HUDEP-2 (cell line): ENCODE results near the gene PLPP7.

Source experiments
- DNase-seq, 76 experiments: peaks; one replicate each; lab custom pipeline; 2025; ENCODE audit not compliant: unreplicated experiment in 76 of 76; lab: John Stamatoyannopoulos, UW

Gene PLPP7

DNA sequence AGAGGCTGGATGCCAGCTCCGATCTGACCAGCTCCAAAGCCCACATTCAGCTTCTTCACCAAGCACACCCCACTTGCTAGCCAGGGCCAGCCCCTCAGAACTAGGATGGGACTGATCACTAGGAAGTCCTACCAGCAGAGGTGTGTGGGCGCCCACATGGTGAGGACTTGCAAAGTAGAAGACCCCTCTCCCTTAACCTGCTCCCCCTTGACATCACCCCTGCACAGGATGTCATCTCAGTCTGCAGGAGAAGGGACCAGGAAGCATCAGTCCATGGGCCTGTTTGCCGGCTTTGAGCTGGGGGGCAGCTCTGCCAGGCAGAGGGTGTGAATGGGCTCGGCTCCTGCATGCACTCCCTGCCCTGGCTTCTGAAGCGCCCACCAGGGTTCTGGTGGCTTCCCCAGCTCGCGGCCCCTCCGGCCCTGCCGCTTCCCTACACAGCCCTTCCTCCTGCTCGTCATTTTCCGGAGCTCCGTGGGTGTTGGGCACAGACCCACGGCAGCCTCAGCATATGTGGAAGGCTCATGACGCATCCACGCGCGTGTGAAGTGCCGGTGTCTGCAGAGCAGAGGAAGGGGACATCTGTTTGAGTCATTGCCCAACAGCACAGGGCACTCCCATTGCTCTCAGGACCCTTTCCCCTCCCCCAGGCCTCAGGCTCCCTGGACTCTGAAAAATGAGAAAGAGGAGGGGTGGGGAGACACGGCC lies 9.5 kb upstream of the PLPP7 start:
- no peak for DNase-seq

DNA sequence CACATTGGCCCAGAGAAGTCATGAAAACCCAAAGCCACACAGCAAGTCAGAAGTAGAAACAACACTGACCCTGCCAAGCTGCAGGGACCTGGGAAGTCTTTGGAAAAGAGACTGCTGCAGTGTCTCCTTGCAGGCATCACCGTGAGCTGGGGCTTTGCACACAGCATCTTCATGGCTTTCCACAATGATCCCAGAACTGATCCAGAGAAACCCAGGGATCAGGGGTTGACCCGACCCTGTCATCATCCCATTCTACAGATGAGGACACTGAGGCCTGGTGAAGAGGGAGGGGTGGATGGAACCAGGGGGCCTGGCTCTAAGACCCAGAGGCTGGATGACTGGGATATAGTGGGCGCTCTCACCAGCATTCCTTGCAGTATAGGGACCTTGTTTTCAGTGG lies 8.9 kb upstream of the PLPP7 start:
- DNase-seq, result no peak

DNA sequence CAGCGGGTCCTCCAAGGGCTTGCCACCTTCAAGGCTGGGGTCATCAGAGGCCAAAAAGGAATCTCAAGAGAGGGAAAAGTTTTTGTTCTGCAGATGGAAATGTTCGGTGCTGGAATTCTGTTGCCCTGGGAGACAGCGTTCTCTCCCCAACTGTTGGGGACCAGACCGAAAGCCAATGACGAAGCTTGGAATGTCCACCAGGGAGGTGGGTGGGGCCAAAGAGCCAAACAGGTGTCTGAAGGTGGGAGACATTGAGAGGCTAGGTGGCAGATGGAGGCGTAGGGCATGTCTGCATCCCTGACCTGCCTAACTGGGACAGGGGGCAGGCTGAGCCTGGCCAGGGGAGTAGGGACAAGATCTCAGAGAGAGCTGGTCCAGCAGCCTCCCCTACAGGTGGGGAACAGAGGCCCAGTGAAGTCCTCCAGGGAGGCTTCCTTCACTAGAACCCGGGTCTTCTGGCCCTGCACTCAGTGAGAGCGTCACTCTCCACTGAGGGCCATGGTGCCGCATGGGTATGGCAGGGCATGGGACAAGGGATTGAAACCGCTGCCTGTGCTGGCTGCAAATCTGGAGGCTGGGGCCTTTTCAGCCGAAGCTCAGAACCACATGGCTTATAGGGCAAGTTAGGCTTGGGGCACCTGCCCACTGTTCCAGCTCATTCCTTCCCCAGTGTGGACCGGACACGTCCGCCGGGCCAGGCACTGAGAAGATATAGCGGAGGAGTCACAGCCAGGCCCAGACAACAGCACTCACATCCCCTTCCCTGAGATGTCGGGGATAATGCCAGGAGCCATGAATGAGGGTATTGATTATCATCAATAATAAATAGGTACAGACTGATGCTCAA lies 8.2 kb upstream of the PLPP7 start:
- DNase-seq, result no peak

DNA sequence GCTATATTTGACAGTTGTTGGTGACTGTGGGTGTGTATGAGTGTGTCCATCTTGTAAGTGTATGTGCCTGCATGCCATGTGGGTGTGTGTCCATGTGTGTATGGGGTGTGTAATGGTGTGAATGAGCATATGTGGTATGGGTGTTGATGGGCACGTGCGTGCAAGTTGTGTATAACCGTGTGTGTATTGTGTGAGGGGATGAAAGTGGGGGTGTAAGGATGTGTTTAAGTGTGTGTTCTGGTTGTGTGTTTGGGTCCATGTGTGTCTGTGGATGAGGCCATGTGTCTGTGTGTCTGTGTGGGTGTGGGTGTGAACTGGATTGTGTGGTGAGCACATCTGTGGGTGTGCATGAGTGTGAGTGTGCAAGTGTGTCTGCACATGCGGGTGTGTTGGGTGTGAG lies 7.3 kb upstream of the PLPP7 start:
- no peak for DNase-seq

DNA sequence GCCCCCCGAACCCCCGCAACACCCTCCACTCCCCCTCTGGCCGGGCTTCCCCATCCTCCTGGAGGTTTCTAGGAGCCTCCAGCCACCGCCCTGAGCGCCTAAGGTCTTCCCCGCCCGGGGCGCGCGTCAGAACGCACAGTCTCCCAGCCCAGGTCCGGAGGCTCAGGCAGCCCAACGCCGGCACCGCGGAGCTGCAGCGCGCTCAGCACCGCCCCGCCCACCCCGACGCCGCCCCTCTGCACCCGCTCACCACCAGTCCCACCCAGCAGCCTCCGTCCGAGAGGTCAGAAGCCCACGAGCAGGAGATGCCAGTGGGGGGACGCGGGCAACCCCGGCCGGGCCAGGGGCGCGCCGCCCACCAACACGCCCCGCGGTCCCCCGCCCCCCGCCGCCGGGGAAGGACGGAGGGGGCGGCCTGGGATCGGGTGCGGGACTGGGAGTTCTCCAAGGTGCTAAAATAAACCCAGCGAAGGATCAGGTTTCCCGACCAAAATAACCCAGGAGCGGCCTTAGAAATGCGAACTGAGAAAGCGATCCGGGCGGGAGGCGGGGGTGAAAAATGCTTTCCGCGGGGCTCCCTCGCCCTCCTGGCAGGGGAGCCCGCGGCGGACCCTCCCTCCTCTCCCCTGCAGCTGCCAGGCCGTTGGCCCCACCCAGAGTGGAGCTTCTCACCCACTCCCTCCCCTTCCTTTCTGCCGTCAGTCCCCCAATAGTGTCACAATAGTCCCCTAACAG lies 6.7 kb upstream of the PLPP7 start:
- DNase-seq, result no peak

DNA sequence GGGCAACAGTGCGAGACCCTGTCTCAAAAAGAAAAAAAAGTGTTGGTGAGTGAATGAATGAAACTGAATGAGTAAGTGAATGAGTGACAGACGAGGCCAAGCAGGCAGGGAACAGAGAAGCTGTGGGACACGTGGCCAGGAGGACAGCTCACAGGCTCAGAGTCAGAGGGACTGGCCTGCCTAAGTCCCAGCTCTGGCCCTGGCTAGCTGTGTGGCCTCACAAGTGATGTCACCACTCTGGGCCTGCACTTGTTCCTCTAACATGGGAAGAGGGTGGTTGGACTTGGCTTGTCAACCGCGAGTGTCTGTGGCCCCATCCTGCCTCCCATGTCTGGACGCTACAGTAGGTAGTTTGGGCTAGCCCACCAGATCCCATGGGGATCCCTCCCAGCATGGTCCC lies 4.7 kb upstream of the PLPP7 start:
- no peak for DNase-seq

DNA sequence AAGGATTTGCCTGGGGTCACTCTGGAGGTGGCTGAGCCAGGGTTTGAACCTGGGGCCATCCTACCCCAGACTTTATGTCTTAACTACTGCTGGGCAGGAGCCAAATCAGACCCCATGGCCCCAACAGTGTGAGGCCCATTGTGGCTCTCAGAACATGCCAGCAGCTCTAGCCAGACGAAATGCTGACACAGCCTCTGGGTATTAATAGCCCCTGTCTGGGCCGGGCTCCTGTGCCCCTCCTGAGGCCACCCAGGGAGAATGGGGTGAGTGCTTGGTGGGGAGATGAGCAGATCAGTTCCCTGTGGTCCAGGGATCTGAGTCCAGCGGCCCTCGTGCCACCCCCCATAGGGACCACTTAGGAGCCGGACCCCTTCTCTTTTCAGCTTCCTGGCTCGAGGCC lies 2.2 kb upstream of the PLPP7 start:
- DNase-seq, result no peak

DNA sequence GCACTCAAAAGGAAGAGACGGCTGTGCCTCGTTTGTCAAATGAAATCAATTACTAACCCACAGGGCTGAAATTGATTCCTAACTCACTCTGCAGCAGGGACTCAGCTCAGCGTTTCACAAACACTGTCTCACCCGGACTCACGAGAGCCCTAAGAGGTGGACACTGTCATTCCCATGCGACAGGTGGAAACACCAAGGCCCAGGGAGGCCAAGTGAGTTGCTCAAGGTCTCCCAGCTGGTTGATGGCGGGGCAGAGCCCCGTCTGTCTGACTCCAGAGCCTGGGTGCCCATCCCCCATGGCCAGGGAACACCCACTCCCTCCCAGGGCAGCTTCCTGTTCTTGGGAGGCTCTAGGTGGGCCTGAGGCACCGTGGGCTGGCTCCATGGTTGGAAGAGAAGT lies 1.3 kb upstream of the PLPP7 start:
- no peak for DNase-seq

DNA sequence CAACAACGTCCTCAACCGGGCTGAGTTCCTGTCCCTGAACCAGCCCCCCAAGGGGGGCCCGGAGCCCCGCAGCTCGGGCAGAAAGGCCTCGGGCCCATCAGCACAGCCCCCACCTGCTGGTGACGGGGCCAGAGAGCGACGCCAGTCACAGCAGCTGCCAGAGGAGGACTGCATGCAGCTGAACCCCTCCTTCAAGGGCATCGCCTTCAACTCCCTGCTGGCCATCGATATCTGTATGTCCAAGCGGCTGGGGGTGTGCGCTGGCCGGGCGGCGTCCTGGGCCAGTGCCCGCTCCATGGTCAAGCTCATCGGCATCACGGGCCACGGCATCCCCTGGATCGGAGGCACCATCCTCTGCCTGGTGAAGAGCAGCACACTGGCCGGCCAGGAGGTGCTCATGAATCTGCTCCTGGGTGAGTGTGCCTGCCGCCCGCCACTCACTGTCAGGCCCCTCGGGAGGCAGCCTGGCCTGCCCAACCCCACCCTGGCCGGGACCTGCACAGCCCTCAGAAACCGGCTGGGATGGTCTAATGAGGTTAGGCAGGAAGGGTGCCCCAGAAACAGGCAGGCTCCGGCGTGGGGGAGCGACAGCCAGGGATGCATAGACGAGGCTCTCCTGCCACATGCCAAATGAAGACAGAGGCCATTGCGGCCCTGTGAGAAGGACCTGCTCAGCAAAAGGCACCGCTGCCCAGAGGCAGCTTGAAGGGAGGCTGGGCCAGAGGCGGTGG lies 678 bp downstream of the PLPP7 start:
- no peak for DNase-seq

DNA sequence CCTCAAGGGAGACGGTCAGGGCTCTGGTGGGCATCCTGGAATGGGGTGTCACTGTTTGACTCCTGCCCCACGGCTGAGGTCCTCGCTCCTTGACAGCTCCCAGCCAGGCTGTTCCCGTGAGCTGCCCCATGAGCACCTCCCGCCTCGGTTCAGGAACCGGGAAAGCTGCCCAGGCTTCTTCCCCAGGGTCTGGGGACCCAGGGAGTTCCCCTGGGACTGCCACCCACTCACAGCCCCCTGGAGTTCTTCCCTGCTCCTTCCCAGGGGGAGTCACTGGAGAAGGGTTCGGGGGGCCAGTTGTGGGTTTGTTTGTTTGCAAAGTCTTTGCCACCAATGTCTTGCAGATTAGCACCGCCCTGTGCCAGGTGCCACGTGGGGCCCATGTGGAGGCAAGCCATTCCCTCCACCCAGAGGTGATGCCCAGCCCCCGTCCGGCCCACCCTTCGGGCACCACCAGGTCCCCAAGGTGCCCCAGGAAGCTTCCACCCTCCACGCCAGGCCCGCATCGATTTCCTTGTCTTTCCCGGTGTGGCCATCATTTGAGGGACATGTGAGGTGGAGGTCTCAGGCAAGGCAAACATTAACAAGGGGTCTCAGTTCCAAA lies 1.3 kb downstream of the PLPP7 start:
- no peak for DNase-seq

DNA sequence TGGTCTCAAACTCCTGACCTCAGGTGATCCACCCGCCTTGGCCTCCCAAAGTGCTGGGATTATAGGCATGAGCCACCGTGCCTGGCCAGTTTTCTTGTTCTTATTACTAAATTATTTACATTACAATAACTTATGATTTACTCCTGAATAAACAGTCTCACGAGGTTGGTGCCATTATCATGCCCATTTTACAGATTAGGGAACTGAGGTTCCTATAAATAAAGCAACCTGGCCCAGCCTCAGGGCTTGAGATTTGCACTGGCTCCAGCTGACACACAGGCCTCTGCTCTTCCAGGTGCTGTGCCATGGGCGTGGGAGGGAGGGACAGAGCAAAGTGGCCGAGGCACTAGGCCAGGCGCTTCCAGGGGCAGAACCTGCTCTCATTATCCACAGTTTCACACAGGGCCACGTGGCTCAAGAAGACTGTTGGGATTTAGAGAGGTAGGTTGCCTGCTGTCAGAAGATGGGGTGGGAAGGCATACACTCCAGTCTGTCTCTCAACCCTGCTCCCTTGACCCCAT lies 2.3 kb downstream of the PLPP7 start:
- DNase-seq, result no peak

DNA sequence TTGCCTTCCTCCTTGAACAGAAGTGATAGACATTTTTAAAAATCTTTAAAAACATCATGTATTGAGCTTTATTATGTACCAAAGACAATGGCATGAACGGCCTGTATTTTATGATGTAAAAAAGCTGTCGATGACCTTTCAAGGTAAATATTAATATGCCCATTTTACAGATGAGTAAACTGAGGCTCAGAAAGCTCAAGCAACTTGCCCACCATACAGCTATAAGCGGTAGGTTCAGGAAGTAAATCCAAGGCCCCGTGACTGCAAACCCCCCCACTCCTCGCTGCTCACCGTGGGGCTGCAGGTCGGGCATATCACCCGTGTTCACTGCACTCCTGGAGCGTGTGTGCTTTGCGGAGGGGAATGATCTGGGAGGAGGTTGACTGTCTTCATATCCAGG lies 3.4 kb downstream of the PLPP7 start:
- no peak for DNase-seq

DNA sequence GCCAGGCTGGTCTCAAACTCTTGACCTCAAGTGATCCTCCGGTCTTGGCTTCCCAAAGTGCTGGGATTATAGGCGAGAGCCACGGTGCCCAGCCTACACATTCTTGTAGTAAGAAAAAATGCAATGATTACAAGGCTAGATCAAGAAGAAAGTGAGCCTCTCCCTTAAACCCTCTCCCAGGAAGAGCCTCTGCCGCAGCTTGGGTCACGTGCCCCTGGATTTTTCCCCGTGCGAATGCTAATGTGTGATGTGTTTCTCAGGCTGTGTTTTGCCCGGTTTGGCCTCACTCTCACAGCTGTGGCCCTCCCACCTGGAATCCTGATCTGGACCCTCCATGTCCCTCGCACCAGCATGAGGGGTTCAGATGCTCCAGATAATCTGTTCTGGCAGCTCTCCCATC lies 6.9 kb downstream of the PLPP7 start:
- DNase-seq, result no peak

DNA sequence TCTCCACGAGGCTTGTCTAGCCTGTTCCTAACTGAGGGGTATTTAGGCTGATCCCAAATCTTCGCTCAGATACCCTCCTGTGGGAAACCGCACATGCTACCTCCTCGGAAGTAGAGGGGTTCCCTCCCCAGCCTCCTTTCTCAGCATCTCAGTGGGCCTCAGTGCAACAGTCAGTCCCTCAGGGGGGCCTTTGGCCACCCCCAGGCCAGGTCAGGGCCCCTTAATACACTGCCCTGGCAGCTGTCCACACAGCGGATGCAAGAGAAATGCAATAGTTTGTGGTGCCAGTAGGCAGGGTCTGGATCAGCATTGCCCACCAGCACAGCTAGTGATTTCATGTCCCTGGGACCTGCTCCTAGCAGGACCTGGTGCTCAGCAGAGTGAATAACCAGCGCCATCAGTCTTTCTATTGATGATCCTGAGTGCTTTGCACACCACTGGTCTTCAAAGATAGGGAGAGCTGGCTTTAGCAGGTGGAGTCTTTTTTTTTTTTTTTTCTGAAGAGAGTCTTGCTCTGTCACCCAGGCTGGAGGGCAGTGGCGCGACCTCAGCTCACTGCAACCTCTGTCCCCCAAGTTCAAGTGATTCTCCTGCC lies 7.5 kb downstream of the PLPP7 start:
- DNase-seq, result peak in 4 of 76 experiments; percentile 8 to 23 (median 12)

DNA sequence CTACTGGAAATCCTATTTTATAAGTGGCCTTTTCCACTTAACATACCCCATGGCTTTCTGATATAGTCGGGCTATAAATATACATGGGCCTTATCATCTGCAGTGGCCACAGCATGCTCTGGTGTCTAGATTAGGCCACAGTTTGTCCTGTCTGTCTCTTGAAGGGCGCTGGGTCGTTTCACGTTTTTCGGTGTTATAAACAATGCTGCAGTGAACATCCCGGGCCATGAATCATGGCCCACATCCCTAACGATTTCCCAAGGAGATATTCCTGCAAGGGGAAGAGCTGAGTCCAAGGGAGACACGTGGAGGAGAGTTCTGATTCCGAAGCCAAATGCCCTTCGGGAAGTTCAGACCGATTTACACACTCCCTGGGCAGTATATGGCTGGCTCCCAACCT lies 8.4 kb downstream of the PLPP7 start:
- peak in 3 of 76 experiments; percentile 7 to 19 (median 15) for DNase-seq

DNA sequence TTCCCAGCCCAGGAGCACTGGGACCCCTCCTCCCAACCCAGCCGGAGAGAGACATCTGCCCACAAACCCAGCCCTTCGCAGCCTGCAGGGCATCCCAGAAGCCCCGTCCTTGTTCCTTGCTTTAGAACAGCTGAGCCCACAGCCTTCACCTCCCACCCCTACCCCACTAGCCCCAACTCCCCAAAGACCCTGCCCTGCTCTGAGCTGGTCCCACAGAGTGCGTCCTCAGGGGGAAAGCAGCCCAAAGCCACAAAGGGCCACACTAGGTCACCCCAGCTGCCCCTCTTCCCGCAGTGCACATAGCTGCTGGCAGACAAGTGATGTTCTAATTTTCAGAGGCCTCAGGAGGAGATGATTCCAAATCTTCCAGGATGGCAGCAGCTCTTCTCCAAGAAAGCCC lies 8.8 kb downstream of the PLPP7 start:
- DNase-seq, result no peak

DNA sequence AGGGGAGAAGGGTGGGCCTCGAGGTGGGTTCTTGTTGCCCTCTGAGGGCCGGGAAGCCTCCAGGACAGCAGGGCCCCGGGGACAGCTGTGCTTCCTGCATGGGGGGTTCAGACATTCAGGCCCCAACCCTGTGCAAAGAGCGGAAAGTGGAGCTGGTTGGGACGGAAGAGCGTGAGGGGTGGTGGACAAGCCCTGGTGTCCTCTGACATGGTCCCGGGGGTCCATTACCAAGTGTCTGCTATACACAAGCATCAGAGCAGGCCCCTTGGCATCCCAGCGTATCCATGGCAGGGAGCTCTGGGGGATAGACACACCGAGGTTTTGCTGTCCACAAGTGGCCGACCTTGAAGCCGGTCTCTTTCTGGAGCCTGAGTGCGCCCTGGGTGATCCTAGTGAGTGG lies 9.3 kb downstream of the PLPP7 start:
- no peak for DNase-seq

DNA sequence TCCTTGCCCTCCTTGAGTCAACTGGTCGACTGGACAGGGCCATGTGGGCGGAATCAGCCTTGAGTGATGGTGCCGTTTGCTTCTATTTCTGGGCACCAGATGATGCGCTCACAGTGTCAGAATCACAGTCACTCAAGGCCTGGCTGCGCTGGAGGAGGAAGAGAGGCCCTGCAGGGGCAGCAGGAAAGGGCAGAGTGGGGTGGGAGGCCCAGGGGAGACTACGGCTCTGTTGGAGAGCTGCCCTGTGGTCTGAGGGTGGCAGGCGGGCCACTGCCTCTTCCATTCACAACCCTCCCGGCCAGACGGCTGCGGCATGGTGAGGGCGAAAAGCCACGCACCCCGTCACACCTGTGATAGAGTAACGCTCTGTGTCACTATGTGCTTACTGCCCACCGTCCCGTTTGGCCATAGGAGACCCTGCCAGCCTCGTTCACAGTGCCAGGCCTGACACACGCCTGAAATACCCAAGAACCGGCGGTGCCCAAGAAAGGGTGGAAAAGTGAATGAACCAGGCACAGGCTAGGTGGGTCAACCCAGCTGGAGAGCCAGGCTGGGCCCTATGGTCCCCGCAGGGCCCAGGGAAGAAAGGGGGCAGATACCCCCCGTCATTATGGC lies 9.9 kb downstream of the PLPP7 start:
- no peak for DNase-seq

DNA sequence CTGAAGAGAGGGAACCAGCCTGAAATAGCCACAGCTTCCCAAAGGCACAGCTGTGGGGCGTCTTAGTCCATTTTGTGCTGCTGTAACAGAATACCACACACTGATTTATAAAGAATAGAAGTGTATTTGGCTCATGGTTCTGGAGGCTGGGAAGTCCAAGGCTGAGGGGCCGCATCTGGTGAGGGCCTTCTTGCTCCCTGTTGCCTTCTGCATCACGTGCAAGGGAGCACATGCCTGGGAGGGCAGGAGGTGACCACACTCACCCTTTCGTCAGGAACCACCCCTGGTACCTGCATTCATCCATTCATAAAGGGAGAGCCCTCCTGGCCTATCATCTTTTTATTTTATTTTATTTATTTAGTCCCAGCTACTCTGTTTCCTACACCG lies 10.4 kb downstream of the PLPP7 start:
- no peak for DNase-seq

DNA sequence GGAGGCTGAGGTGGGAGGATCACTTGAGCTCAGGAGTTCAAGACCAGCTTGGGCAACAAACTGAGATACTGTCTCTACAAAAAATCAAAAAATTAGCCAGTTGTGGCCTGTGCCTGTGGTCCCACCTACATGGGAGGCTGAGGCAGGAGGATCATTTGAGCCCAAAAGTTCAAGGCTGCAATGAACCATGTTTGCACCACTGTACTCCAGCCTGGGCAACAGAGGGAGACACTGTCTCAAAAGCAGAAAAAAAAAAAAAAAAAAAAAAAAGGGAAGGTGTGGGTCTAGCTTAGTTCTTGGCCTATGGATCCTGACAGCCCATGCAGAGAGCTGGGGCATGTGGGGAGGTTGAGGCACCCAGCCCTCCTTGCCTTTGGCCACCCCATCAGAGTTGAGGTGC lies 10.9 kb downstream of the PLPP7 start:
- DNase-seq, result no peak
